A673 (cell line): ENCODE data around the gene HIBCH. TPM values are rescaled to one million over a fixed set of nuclear protein-coding genes. Genes with fewer than 3 reads are reported as not detected.

Experiments
- BruUV-seq: library from RNA; stranded (reverse); fragments of 400-500 nt; replicated peaks from 2 replicates; lab custom pipeline; 2021; lab: Mats Ljungman, UMichigan
- CTCF ChIA-PET: fragments of 300-600 bp; sonication (Branson Sonifier 250); formaldehyde crosslinking; loops from one replicate; lab custom pipeline; 2022; ENCODE audit warnings: antibody characterized with exemption; lab: Charles Lee
- POLR2A ChIA-PET: fragments of 300-600 bp; sonication (Branson Sonifier 250); formaldehyde crosslinking; loops from one replicate; lab custom pipeline; 2022; ENCODE audit warnings: antibody characterized with exemption; ENCODE audit not compliant: low non-redundant PET; lab: Charles Lee
- DNase-seq: peaks from one replicate; pipeline ENCODE4 v3.0.0-alpha.2; 2015; ENCODE audit warnings: low spot score
- H3K27ac ChIP-seq: fragments of 200-600 bp; sonication (generic); 2 replicates; pipeline ENCODE4 v1.5.1; 2016; ENCODE audit warnings: mixed run types, low read depth, mild to moderate bottlenecking, mixed read lengths, antibody characterized with exemption, low read length; ENCODE audit not compliant: poor library complexity, severe bottlenecking
- H3K27me3 ChIP-seq: fragments of 200-600 bp; sonication (generic); replicated peaks from 2 replicates; pipeline ENCODE4 v1.6.1; 2017; ENCODE audit warnings: mixed run types, low read depth, mild to moderate bottlenecking, mixed read lengths, antibody characterized with exemption, low read length; ENCODE audit not compliant: insufficient read depth, poor library complexity
- H3K36me3 ChIP-seq: fragments of 200-600 bp; sonication (generic); 2 replicates; pipeline ENCODE4 v1.6.1; 2016; ENCODE audit warnings: mixed run types, mild to moderate bottlenecking, mixed read lengths, antibody characterized with exemption, low read length; ENCODE audit not compliant: insufficient read depth, poor library complexity, severe bottlenecking
- H3K4me1 ChIP-seq: fragments of 200-600 bp; sonication (generic); 2 replicates; pipeline ENCODE4 v1.6.1; 2017; ENCODE audit warnings: mixed run types, mild to moderate bottlenecking, mixed read lengths, antibody characterized with exemption, low read length; ENCODE audit not compliant: insufficient read depth, poor library complexity, severe bottlenecking
- H3K4me3 ChIP-seq: fragments of 200-600 bp; sonication (generic); 2 replicates; pipeline ENCODE4 v1.5.1; 2016; ENCODE audit warnings: low read depth, mixed run types, mild to moderate bottlenecking, mixed read lengths, low read length; ENCODE audit not compliant: poor library complexity, severe bottlenecking
- H3K9me3 ChIP-seq: fragments of 200-600 bp; sonication (generic); 2 replicates; pipeline ENCODE4 v1.6.1; 2016; ENCODE audit warnings: mixed run types, low read depth, mild to moderate bottlenecking, mixed read lengths, antibody characterized with exemption, low read length; ENCODE audit not compliant: poor library complexity, severe bottlenecking
- CTCF ChIP-seq: fragments of 300-800, 200-600 bp; sonication (generic); conservative IDR thresholded peaks from 2 replicates; pipeline ENCODE4 v1.5.1; 2017; ENCODE audit warnings: low read depth, mild to moderate bottlenecking, antibody characterized with exemption, low read length, moderate library complexity, mixed read lengths
- EZH2 ChIP-seq: fragments of 200-600 bp; sonication (generic); IDR thresholded peaks from 2 replicates; pipeline ENCODE4 v1.6.1; 2017; ENCODE audit warnings: borderline replicate concordance, low read depth, mild to moderate bottlenecking, mixed read lengths, antibody characterized with exemption, low read length; ENCODE audit not compliant: poor library complexity, severe bottlenecking
- intact Hi-C: fragments of 100-400 bp; cut with micrococcal nuclease; formaldehyde crosslinking; loops from one replicate; pipeline ENCODE4 v1.10.0; 2022; ENCODE audit not compliant: unreplicated experiment
- total RNA-seq: library from RNA; stranded (reverse); gene quantifications from 2 replicates; pipeline ENCODE4 v1.2.3, GENCODE V29; 2021

The HIBCH gene
- total RNA-seq, 1 experiment from 2014 or later: 43.3 TPM

- Histone ChIP-seq H3K9me3 (no peaks in the 10 kb centered on the region), H3K27me3 (no peaks in the 10 kb centered on the region), H3K4me1 (no peaks in the 10 kb centered on the region), H3K36me3 (no peaks in the 10 kb centered on the region), H3K27ac (no peak overlapping the region), H3K4me3 (no peak overlapping the region)
- DNase-seq: no peak
- TF ChIP-seq EZH2 (no peak), CTCF (no peak)
- CTCF ChIA-PET: no interaction called here
- BruUV-seq: no TSS peak
- POLR2A ChIA-PET: no interaction called here
- intact Hi-C loops: no loop called here
These were observed 100.4 kb downstream of the HIBCH start for GRCh38 chr2:190219186-190219585.

GRCh38 chr2:190217616-190218015 lies 102.0 kb downstream of the HIBCH start:
- H3K4me3 ChIP-seq: no peak overlapping the region
- intact Hi-C loops: no loop called here
- H3K4me1 ChIP-seq: no peaks in the 10 kb centered on the region
- ChIA-PET CTCF (no interaction called here), POLR2A (no interaction called here)
- no TSS peak for BruUV-seq
- no peak for DNase-seq
- TF ChIP-seq EZH2: no peak
- no peak for TF ChIP-seq CTCF
- H3K27ac ChIP-seq: no peak overlapping the region
- no peaks in the 10 kb centered on the region for H3K9me3 ChIP-seq
- H3K36me3 ChIP-seq: no peaks in the 10 kb centered on the region
- no peaks in the 10 kb centered on the region for H3K27me3 ChIP-seq

- Histone ChIP-seq H3K4me3 (no peak overlapping the region), H3K27ac (no peak overlapping the region), H3K36me3 (no peaks in the 10 kb centered on the region), H3K9me3 (no peaks in the 10 kb centered on the region), H3K4me1 (no peaks in the 10 kb centered on the region), H3K27me3 (no peaks in the 10 kb centered on the region)
- TF ChIP-seq EZH2 (no peak), CTCF (no peak)
- peak; percentile 27 for DNase-seq
- intact Hi-C loops: no loop called here
- ChIA-PET POLR2A (interaction anchor here (0.6 kb wide), 1 partner anchor 26 kb away, joined by 3 read pairs; no protein-coding TSS in a partner anchor), CTCF (no interaction called here)
- no TSS peak for BruUV-seq
These were observed 102.8 kb downstream of the HIBCH start for GRCh38 chr2:190216829-190217228.
